GM12874 (cell line): Measurements from ENCODE around the gene RAD50.

Source experiments
- TF ChIP-seq, protein P1 (sequence below): IDR thresholded peaks from 2 replicates; pipeline ENCODE4 v1.5.1; 2011; ENCODE audit warnings: low read depth, mild to moderate bottlenecking, control low read depth, low read length, moderate library complexity; ENCODE audit not compliant: insufficient read depth

Gene RAD50

DNA sequence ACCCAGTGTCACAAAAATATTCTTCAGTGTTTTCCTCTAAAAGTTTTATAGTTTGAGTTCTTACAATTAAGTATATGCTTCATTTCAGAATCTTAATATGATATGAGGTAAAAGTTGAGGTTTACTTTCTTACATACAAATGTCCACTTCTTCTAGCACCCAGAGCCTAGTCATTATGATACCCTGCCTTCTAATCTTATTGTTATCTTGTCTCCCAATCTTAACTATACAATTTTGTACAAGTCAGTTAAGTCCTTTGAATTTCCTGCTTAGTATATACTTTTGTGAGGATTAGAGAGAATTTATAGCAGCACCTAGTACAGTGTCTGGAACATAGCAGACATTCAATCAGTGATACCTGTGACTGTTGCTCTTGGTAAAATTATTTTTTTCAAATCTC, 29.3 kb downstream of the RAD50 start:
- TF ChIP-seq, protein P1, sequence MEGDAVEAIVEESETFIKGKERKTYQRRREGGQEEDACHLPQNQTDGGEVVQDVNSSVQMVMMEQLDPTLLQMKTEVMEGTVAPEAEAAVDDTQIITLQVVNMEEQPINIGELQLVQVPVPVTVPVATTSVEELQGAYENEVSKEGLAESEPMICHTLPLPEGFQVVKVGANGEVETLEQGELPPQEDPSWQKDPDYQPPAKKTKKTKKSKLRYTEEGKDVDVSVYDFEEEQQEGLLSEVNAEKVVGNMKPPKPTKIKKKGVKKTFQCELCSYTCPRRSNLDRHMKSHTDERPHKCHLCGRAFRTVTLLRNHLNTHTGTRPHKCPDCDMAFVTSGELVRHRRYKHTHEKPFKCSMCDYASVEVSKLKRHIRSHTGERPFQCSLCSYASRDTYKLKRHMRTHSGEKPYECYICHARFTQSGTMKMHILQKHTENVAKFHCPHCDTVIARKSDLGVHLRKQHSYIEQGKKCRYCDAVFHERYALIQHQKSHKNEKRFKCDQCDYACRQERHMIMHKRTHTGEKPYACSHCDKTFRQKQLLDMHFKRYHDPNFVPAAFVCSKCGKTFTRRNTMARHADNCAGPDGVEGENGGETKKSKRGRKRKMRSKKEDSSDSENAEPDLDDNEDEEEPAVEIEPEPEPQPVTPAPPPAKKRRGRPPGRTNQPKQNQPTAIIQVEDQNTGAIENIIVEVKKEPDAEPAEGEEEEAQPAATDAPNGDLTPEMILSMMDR = no peak

DNA sequence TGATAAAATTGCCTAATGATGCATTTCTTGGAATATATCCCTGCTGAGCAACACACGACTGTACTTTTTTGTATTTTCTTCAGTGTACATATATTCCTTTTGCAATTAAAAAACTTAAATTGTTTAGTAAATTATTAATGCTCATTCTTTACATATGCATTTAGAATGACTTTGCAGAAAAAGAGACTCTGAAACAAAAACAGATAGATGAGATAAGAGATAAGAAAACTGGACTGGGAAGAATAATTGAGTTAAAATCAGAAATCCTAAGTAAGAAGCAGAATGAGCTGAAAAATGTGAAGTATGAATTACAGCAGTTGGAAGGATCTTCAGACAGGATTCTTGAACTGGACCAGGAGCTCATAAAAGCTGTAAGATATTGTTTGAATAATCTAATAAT, 32.7 kb downstream of the RAD50 start:
- TF ChIP-seq, protein P1 = no peak

DNA sequence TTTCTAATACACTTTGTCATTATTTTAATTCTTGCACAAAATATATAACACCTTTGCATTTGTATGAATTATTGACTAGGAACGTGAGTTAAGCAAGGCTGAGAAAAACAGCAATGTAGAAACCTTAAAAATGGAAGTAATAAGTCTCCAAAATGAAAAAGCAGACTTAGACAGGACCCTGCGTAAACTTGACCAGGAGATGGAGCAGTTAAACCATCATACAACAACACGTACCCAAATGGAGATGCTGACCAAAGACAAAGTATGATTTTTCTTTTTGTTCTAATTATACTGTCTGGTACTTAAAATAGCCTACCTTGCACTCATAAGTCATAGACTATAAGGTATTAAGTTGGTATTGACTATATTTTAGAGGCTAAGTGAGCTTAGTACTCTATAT, 34.4 kb downstream of the RAD50 start:
- TF ChIP-seq, protein P1 = no peak

DNA sequence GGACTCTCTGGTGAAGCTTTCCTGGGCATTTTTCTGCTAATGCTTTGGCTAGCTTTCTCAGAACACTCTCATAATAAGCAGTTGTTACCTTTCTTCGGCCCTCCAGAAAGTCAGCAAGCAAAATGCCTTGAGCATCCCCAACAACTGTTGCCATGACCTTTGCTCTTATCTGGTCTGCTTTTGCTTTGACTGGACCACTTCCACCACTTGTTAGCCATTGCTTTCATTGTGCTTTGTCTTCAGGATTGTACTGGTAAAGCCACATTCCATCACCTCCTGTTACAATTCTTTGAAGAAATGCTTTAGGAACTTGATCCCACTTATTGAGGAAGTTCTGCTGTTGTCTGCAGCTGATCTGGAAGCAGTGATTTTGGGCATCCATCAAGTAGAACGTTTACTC, 35.7 kb downstream of the RAD50 start:
- TF ChIP-seq, protein P1 = no peak

DNA sequence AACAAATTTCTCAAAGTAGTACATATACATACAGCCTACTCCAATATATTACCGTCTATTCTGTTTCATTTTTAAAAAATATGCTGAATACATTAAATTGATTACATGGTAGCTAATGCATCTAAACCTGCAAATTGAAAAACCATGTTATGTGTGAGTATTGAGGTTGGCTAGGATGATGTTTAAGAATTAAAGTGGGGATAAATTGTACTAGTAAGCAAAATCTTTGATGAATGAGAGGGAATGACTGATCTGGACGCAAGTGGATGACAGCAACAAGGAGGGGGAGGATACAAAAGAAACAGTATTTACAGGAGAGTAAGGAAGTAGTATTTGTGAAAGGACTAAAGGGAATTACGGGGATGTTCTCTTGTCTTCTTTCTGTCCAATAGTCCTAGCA, 37.4 kb downstream of the RAD50 start:
- TF ChIP-seq, protein P1 = no peak

DNA sequence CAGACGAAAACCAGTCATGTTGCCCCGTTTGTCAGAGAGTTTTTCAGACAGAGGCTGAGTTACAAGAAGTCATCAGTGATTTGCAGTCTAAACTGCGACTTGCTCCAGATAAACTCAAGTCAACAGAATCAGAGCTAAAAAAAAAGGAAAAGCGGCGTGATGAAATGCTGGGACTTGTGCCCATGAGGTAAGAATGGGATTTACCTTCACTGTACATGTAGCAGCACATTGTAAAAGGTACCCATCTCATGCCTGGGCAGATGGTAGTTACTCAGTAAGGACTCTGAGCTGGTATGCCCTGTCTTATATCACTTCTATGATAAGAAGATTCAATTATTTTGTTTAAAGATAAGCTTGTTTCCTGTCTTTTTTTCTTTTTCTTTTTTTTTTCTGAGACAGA, 38.8 kb downstream of the RAD50 start:
- TF ChIP-seq, protein P1 = no peak

DNA sequence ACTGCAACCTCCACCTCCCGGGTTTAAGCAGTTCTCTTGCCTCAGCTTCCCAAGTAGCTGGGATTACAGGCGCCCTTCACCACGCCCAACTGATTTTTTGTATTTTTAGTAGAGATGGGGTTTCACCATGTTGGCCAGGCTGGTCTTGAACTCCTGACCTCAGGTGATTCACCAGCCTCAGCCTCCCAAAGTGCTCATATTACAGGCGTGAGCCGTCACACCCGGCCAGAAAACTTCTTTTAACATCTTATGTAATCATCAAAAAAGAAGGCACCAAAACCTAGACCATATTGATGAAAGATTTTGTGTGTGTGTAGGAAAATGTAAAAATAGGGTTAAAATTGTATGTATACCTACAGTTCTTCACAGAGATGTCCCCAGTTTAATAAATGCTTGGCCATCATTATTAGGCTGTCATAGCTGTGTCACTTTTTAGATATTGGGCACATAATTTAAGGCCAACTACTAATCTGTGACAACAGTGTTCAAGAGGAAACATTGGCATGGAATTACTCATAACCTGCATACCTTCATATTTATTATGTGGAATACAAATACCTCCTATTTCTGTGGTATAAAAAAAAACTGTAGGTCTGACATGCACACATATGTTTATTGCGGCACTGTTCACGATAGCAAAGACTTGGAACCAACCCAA, 44.4 kb downstream of the RAD50 start:
- TF ChIP-seq, protein P1 = no peak
